Ureter (tissue), 1 donor: ENCODE data around the gene BCL2L14. TPM values are rescaled to one million over a fixed set of nuclear protein-coding genes. Genes with fewer than 3 reads are reported as not detected.
"Not testable (repeated sequence)": the region's sequence is repeated elsewhere in the genome, so short reads cannot be mapped to it uniquely, and the experiment has no call there.

Experiments
- DNase-seq: peaks from one replicate; pipeline ENCODE4 v3.0.0-alpha.2; 2020; ENCODE audit warnings: low spot score
- total RNA-seq: library from RNA; stranded (reverse); gene quantifications from one replicate; pipeline ENCODE4 v1.2.4, GENCODE V29; 2023
- donor health status: DM: yes; HTN: yes; CAD: no.

BCL2L14 gene
- total RNA-seq, 1 donor from 2014 or later: 17.4 TPM

DNA sequence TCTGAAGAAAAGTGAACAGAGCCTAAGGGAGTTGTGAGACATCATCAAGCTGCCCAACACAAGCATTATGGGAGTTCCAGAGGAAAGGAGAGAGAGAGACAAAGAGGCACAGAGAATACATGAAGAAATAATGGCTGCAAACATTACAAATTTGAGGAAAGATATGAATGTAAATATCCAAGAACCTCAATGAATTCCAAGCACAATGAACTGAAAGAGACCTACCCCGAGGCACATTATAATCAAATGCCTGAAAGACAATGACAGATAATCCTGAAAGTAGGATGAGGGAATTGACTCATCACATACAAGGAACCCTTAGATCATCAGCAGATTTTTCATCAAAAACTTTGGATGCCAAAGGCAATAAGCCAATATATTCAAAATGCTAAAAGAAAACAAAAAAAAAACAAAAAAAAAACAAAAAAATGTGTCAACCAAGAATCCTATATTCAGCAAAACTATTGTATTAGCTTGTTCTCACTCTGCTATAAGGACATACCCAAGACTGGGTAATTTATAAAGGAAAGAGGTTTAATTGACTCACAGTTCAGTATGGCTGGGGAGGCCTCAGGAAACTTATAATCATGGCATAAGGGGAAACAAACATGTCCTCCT, 37.8 kb downstream of the BCL2L14 start:
- DNase-seq: no peak

DNA sequence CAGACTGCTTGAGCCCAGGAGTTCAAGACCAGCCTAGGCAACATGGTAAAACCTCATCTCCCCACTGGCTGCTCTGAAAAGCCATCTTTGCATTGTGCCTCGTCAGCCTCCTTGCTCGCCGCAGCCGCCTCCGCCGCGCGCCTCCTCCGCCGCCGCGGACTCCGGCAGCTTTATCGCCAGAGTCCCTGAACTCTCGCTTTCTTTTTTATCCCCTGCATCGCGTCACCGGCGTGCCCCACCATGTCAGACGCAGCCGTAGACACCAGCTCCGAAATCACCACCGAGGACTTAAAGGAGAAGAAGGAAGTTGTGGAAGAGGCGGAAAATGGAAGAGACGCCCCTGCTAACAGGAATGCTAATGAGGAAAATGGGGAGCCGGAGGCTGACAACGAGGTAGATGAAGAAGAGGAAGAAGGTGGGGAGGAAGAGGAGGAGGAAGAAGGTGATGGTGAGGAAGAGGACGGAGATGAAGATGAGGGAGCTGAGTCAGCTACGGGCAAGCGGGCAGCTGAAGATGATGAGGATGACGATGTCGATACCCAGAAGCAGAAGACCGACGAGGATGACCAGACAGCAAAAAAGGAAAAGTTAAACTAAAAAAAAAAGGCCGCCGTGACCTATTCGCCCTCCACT, 40.3 kb downstream of the BCL2L14 start:
- DNase-seq: not testable (repeated sequence)

- DNase-seq: no peak
Observed at GRCh38 chr12:12115514-12115913, 44.8 kb downstream of the BCL2L14 start.

GRCh38 chr12:12116677-12117076, 45.9 kb downstream of the BCL2L14 start:
- no peak for DNase-seq

- no peak for DNase-seq
Observed at GRCh38 chr12:12121061-12121460, 50.3 kb downstream of the BCL2L14 start.

DNA sequence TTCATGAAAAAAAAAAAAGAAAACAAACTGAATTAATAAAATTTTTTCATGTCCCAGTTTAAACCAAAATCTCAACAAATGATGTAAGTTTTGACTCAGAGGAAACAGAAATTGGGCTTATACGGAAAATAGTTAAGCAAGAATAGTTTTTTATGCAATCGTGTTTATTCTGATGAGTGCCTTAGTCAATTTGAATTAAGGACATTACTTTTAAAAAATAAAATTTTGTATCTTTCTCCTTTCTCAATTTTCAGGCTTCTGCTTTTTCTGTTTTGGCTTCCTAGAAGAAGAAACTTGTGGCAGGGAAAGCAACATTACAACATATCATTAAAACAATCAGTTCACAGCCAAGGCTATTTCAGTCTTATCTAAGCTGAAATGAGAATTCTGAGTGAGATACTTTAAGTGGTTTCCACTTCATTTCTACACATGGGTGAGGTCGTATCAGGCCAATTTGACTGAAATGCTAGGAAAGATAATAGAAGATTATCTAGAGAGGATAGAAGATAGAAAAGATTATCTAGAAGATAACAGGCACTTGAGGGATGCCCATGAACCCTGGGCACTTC, 52.4 kb downstream of the BCL2L14 start:
- no peak for DNase-seq

- no peak for DNase-seq
Observed at GRCh38 chr12:12126551-12126950, 55.8 kb downstream of the BCL2L14 start.

- DNase-seq: no peak
Observed at GRCh38 chr12:12127304-12127703, 56.6 kb downstream of the BCL2L14 start.

GRCh38 chr12:12128670-12129069, 57.9 kb downstream of the BCL2L14 start:
- no peak for DNase-seq

- DNase-seq: no peak
Observed at GRCh38 chr12:12133259-12133658, 62.5 kb downstream of the BCL2L14 start.

GRCh38 chr12:12133785-12134184, 63.0 kb downstream of the BCL2L14 start:
- DNase-seq: no peak

- DNase-seq: no peak
Observed at GRCh38 chr12:12138203-12139154, 67.7 kb downstream of the BCL2L14 start.

DNA sequence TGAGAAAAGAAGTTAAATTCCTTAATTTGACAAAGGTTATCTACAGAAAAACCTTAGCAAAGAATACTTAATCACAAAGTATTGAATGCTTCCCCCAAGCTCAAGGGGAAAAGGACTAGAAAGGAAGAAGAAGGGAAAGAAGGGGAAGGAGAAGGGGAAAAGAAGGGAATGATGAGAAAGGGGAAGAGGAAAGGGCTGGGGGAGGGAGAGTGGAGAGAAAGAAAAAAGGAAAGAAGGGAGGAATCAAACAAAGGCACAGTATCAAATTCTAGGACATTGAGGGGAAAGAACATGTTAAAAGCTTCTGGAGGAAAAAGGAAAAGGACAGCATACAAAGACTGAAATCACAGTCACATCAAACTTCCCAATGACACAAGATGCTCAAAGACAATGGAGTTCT, 70.3 kb downstream of the BCL2L14 start:
- no peak for DNase-seq

GRCh38 chr12:12144531-12144930, 73.8 kb downstream of the BCL2L14 start:
- not testable (repeated sequence) for DNase-seq

- no peak for DNase-seq
Observed at GRCh38 chr12:12147111-12147510, 76.4 kb downstream of the BCL2L14 start.

Other genes with a start within 250 kb of the BCL2L14 start
- gene LRP6, start 196.1 kb downstream of the BCL2L14 start, total RNA-seq: 36.5 TPM